ENCODE data around the gene APOB. TPM values are rescaled to one million over a fixed set of nuclear protein-coding genes. Genes with fewer than 3 reads are reported as not detected.

The APOB gene
- total RNA-seq, 2 experiments from 2014 or later: not detected

DNA sequence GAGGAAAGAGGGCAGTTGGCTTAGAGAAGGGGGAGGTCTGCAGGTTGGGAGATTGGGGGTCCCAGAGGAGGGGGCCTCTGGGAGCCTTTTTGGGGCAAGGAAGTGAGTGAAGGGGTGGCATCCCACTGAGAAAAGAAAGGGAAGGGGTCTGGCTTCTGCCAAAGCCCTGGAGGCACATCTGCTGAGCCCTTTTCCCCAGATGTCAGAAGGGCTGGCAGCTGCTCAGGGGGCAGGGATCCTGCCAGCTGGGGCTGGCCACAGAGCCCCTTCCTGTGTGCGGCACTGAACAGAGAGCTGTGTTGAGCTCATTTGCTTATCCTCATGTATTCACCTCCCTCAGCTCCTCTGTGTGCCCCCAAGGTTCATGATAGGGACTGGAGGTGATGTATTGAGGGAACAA is 54.5 kb downstream of the APOB start:
- CTCF ChIA-PET: no interaction called here
- POLR2A ChIA-PET: no interaction called here

DNA sequence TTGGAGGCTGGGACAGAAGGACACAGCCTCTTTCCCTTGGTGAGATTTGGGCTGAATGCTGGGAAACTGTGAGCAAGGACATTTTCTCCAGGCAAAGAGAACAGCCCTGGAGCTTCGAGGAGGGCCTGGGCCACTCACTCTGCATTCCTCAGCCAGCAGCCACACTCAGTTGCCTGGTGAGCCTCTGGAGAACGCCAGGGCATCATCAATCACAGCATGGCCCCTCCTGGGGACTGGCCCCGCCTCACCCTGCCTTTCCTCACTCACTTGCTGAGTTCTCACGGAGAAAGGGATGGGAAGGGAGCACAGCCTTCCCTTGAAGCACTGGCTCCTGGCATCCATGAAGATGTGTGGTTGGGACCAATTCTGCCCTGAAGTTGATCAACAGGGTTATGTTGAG is 55.0 kb downstream of the APOB start:
- ChIA-PET POLR2A (no interaction called here), CTCF (interaction anchor here (0.7 kb wide), 1 partner anchor 328 kb away, joined by 3 read pairs; no protein-coding TSS in a partner anchor)

DNA sequence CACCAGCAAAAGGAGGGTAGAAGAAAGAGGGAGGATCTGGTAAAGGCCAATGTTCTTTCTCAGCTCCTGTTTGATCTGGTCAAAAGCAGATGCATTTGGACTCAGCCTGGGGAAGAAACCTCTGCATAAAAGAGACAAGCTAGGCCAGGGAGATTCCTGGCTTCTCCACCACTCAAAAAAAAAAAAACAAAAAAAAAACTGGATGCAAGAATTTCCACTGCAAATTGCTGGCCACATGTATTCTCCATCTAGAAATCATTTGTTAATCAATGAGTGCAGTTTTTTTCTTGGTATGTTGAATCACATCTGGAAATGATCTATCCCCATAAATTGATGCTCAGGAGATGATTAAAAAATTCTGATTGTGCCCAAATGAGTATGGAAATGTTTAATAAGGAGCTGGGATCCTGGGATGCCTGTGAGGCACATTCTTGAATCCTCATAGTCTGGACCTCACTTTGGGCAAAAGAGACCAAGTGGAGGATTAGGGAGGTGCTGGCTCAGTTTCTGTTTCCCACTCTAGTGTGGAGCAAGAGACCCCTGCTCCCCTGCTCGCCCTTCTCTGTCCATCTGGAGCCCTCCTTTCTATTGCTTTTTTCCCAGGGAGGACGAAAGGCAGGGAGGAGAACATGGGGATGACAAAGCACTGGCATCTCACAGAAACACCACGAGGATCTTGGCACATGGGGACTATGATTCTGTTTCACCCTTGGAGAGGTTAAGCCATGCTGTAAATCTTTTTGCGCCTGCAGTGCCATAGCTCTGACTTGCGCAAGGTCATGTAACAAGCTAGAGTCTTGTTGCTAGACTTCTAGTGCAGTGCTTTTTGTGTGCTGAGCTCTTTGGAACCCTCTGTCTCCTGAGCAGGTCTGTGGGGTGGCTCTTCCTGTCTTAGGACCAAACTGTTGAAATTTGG is 57.6 kb downstream of the APOB start:
- POLR2A ChIA-PET: no interaction called here
- CTCF ChIA-PET: interaction anchor here (0.6 kb wide), 1 partner anchor 560 kb away, joined by 3 read pairs; no protein-coding TSS in a partner anchor

DNA sequence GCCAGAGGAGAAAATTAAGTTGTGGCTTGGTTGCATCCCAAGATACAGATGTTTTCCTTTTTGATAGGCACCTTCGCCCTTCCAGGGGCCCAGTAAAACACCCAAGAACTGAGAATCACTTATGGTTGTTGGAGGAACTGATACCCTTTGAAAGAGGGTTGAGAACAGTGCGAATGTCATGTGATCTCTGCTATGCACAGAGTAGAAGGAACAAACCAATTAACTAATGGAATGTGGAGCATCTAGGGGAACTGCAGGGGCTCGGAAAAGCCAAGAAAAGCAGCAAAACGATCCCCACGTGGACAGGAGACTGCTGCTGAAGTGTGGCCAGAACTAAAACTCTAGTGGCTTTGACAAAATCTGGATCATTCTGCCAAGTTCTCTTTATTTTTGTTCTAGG is 58.8 kb downstream of the APOB start:
- CTCF ChIA-PET: no interaction called here
- POLR2A ChIA-PET: no interaction called here

DNA sequence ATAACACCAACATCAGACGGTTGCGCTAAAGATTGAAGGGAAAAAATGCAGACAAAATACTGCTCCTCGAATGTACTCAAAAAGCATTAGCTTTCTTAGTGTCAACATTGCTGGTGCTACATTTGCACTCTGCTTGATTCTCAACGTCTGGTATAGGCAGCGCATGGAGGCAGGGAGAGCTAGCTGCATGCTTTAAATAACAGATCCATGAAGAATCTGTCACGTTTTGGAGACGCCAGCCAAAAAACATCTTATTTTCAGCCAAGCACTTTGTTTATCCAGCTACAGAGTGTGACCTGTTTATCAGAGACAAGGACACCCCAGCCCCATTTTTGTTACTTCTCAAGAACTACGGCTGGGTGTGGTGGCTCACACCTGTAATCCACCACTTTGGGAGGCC is 59.5 kb downstream of the APOB start:
- ChIA-PET CTCF (interaction anchor here (0.7 kb wide), 1 partner anchor 29 kb away, joined by 3 read pairs; no protein-coding TSS in a partner anchor), POLR2A (no interaction called here)

DNA sequence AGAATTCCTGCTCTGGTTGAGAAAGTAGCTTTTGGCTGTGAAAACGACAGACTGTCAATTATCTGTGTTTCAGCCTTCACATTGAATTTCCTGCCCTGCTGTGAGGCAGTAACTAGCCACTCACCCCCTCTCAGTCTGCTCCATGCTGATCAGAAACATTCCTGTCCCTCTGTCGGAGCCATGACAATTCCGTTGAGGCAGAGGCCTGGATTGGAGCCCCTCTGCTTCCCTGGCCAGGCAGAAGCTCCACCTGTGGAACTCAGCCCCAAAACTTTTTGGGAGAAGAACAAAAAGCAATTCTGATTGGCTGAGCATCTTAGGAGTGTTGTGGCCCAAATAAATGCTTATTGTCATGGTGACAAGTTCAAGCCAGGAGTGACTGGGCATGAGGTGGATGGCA is 60.0 kb downstream of the APOB start:
- ChIA-PET POLR2A (no interaction called here), CTCF (interaction anchor here (0.7 kb wide), 1 partner anchor 29 kb away, joined by 3 read pairs; no protein-coding TSS in a partner anchor)

DNA sequence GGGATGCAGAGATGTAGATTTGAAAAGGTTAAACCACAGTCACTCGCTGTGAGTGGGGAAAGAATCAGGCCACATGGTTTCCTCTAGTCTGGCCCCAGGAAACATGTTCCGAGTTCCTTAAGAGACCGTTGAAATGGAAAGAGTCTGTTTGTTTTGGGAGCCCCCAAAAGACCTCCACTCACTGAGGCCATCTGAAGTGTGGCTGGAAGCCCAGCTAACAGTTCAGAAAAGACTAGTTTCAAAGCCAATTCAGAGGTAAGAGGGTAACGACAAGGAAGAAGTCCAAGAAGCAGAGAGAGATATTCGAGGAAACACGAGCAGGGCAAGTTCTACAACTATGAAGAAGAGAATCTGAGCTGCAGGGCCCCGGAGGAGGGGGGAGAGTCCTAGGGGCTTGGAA is 61.0 kb downstream of the APOB start:
- POLR2A ChIA-PET: no interaction called here
- CTCF ChIA-PET: no interaction called here

DNA sequence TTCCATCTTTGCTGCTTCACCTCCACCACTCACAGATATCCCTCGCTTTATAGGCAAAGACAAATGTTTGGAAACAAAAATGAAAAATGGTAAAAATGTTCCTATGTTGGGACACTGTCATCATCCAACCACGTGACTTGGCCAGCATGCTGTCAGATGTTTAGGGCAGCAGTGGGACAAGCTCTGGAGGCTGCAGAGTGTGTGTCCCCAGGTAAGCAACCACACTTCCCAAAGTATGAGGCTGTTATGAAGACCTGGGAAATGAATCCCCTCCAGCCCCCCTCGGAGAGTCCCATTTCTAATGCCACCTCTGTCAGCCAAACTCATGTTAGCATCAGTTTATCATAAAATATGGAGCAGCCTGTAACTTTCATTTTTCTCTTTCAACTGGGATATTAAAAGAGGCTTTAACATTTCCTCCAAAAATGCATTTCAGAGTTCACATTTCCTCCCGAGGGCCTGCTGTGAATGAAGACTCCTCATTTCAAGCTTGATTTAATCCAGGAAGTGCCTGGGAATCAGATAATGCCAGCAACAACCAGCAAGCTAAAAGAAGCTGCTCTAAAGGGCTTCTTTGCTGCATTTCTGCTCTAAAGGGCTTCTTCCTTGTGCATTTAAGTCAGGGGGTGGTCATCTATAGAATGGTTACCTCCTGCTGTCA is 66.2 kb downstream of the APOB start:
- ChIA-PET CTCF (no interaction called here), POLR2A (no interaction called here)

DNA sequence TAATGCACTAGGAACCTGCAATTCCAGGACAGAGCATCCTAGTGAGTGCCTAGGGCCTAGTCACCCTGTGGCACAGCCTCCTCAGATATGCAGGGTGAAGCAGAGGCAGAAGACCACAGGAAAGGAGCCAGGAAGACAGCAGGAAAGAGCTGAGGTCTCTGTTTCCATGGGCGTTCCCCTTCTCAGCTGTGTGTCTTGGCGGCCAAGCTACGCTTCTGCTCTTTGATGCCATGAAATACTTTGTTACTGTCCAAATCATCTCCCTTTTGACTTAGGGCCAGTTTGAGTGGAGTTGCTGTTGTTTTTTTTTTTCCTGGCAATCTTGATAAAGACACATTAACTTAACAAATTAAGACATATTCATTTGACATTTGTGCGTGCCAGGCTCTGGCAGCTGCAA is 67.3 kb downstream of the APOB start:
- ChIA-PET CTCF (no interaction called here), POLR2A (no interaction called here)

DNA sequence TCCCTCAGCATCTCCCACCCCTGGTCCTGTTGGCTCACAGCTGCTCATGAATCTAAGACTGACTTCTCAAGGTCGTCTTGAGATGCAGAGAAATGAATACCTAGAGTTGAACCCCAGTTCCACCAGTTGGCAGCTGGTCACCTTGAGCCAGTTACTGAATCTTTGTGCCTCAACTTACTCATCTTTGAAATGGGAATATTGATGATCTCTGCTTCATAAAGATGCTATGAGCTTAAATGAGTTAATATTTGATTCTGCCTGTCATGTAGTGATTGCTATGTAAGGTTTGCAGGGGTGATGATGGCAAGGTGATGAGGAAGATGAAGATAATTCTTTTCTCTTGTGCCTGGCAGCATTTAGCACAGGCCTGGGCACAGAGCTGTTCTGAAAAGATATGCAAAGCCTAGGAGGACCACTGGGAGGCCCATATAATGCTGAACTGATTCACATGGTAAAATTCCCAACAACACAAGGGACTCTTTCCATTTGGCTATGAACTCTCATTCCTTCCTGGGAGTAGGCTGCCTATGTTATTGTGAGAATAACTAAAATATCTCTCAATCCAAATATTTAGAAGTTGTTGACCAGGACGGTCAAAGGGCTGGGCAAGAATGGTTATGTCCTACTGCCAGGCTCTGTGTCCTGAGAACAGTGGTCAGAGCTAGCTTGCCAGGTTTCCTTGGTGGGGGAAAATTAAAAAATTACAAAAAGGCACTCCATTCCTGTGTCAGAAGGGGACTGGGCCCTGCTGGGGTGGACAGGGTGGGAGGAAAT is 70.9 kb downstream of the APOB start:
- POLR2A ChIA-PET: no interaction called here
- CTCF ChIA-PET: interaction anchor here (0.5 kb wide), 1 partner anchor 312 kb away, joined by 3 read pairs; no protein-coding TSS in a partner anchor

DNA sequence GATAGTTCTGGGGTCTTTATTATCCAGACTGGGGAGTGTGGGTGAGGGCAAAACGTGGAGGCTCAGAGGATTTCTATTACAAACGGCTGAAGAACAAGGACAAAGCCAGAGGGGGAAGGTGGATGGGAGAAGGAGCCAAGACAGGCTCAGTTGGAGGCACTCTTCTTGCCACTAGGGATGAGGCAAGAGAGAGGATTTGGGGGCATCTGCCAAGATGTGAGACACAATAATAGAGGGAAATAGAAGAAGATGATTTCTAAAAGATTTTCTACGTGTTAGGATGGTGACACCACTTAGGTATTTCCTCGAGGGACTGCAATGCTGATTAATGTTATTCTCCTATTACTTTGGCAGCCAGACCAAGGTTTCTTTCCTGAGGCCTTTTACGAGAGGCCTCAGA is 71.8 kb downstream of the APOB start:
- ChIA-PET POLR2A (no interaction called here), CTCF (no interaction called here)

DNA sequence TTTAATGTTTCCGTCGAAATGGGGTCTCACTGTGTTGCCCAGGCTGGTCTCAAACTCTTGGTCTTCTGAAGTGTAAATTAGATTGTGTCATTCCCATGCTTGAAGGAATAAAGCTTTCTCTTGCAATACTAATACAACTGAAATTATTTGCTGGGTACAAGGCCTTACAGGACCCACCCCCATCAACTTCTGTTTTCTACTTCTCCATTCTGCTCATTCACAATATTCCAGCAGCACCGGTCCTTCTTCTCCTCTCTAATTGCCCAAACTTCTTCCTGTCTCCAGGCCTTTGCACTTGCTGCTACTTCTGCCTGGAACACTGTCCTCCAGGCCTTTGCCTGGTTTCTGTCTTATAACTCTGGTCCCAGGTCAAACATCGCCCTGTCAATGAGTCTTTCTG is 73.8 kb downstream of the APOB start:
- ChIA-PET CTCF (no interaction called here), POLR2A (no interaction called here)

DNA sequence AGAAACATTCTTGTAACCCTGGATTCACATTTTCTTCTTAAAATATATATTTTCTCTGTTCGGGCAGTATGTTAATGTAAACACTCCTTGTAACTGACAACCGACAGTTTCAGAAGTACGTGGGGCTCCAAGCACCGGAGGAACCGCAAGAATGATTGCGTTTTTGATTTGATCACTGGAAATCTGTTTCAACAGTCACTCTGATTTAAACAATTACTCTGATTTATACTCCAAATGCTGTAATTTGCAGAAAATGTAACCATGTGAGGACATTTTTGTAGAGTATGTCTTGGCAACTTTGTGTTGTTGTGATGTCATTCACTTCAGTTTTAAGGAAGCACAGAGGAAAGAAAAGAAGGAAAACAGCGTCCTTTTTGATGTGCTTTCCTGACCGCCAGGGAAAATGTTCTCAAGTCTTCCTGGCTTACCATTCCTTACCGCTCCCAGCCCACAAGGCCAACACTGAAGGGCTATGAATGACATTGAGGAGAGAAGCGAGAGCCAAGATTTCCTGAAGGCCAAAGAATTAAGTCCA is 77.7 kb downstream of the APOB start:
- POLR2A ChIA-PET: no interaction called here
- CTCF ChIA-PET: interaction anchor here (9.0 kb wide), 1 partner anchor 304 kb away, joined by 82 read pairs; no protein-coding TSS in a partner anchor

DNA sequence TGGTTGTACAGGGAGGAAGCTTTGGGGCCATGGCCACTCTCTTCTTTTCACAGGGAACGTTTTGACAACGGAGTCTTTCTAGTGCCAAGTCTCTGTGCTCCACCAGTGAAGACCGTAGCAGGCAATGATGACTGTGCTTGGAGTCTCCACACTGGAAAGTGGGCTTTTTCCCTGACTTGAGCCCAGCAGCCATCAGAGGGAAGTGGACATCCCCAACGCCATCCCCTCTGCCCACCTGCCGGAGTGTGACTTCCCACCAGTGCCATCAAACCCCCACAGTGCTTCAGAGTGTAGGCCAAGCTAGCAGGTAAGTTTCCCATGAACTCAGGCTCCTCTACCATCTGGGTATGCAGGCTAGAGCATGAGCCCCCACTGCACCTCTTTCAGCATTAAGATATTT is 78.7 kb downstream of the APOB start:
- POLR2A ChIA-PET: no interaction called here
- CTCF ChIA-PET: interaction anchor here (9.0 kb wide), 1 partner anchor 303 kb away, joined by 82 read pairs; no protein-coding TSS in a partner anchor

DNA sequence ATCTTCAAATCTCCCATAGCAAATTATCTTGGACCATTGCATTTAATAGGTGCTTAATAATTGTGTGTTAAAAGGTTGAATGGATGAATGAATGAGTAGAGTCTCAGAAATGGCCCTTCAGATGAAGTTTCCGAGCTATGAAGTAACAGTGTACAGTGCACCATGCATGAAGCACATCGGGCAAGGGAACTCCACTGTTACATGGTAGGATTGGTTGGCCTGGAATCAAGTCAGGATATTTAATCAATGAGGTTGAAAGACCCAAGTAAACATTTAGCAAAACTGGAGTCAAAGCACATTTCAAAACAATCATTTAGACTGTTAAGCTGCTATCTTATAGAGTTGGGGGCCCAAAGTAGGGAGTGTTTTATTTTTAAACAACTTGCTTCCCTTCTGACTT is 80.0 kb downstream of the APOB start:
- POLR2A ChIA-PET: no interaction called here

DNA sequence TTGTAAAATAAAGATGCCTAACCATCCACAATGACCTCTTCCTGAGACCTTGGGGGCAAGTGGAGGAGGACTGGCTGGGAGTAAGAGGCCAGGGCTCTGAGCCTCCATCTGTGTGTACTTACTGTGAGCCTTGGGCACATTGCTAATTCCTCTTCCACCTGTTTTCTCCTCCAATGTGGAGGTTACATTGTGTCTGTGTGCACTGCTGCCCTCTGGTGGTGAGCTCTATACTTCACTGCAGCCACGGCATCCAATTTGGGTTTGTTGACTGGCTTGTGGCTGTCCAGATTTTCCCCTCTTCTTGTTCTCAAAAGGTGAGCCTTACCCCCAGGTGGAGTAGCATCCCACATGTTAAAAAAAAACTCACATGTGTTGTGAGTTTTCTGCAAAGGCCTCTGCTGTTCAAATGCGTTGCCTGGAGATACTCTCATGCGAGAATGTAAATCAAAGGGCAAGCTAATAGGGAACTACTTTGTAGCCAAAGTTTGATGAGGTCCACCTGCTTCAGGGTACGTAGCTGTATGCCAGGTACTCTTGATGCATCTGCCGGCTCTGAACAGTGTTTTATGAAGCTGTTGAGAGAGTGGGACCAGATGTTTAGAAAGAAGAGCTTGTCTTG is 80.8 kb downstream of the APOB start:
- ChIA-PET CTCF (interaction anchor here (0.5 to 9.0 kb wide), 11 partner anchors 11 to 998 kb away, joined by 3 to 82 read pairs (median 5); partner anchors contain the start of gene GDF7), POLR2A (no interaction called here)

More for the DNA sequence above, 80.0 kb downstream of the APOB start:
- CTCF ChIA-PET: interaction anchor here (0.6 to 9.0 kb wide), 6 partner anchors 12 to 302 kb away, joined by 3 to 82 read pairs (median 8); partner anchors contain the start of gene GDF7

DNA sequence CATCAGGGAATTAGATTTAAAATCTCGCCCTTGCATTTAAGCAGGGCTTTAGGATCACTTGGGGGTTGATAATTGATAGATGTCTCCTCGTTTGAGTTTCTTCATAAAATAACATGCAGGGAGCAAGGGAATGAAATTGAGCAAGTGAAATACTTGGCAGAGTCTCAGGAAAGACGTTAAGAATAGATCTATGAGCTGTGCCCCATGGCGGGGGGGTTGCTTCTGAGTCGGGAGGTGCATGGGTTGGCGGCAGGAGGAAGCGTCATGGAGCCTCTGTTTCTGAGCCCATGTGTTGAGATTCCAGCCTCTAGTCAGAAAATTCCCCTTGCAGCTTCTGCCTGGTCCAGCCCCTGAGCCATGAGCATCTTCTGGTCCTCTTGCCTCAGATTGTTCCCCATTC is 82.0 kb downstream of the APOB start:
- ChIA-PET CTCF (interaction anchor here (1.8 to 9.0 kb wide), 3 partner anchors 280 to 300 kb away, joined by 6 to 82 read pairs (median 12); partner anchors contain the start of gene GDF7), POLR2A (no interaction called here)

DNA sequence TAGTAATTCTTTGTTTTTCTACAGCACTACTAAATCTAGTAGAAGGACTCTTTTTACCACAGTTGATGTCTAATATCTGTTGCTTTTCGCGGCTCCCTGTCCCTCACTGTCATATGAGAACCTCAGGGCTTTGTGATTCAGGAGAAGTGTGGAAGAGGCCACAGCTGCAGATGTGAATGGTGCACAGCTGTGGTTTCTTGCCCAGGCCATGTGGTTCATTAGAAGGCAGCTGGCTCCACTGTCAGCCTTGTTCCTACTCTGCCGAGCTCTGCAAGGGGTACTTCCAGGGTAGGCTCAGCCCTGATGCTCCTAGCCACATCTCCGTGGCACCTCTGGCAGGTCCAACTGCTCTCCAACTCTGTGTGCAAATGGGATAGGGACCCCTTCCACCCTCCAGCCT is 83.9 kb downstream of the APOB start:
- CTCF ChIA-PET: interaction anchor here (1.3 to 9.0 kb wide), 2 partner anchors 294 to 298 kb away, joined by 3 to 82 read pairs; no protein-coding TSS in a partner anchor
- POLR2A ChIA-PET: no interaction called here

DNA sequence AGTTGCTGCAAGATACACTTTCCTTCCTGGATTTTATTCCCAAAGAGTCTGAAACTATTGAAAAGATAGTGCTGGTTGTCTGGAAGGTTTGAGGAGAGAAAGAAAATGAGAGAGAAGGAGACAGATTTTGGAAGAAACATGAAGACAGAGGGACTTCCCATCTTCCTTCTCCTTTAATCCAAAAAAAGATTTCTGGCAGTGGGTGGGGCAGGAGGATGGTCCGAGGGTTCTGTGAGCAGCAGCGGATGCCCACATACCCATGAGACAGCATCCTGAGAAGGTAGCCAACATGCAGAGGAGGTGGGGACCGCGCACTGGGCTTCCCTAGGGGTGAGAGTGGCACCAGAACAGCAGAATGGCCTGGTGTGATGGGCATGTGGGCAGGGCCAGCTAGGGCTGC is 84.6 kb downstream of the APOB start:
- POLR2A ChIA-PET: no interaction called here
- CTCF ChIA-PET: interaction anchor here (9.0 kb wide), 1 partner anchor 297 kb away, joined by 82 read pairs; no protein-coding TSS in a partner anchor
